CD4-positive, alpha-beta T cell (primary cell): Measurements from ENCODE around the gene CTIF. TPM values are rescaled to one million over a fixed set of nuclear protein-coding genes. Genes with fewer than 3 reads are reported as not detected.

ENCODE experiments used
- ATAC-seq: fragments of 200-7000 bp; cut with Tn5 transposase; one replicate; pipeline ENCODE4 v1.10.0; 2022; ENCODE audit warnings: mild to moderate bottlenecking; ENCODE audit not compliant: poor library complexity
- CTCF ChIA-PET: fragments of 350-600 bp; sonication (Branson Sonifier 250); formaldehyde crosslinking; loops from one replicate; lab custom pipeline; 2021; ENCODE audit warnings: antibody characterized with exemption, inconsistent platforms; lab: Charles Lee
- POLR2A ChIA-PET: fragments of 350-600 bp; sonication (Branson Sonifier 250); formaldehyde crosslinking; loops from one replicate; lab custom pipeline; 2021; ENCODE audit warnings: antibody characterized with exemption, inconsistent platforms; lab: Charles Lee
- DNase-seq, 14 experiments: peaks; one replicate each; pipeline ENCODE4 v3.0.0-alpha.2; 2013 to 2020; ENCODE audit warnings: mixed read lengths in 2 of 14
- H3K27ac ChIP-seq, 2 donors: one replicate each; pipeline versions ENCODE4 v1.5.1 to v1.7.0; 2013; ENCODE audit warnings: low read length in 2 of 2, low read depth in 1 of 2, mild to moderate bottlenecking in 1 of 2
- H3K27me3 ChIP-seq, 2 experiments: 1 replicate in 1 of 2; 2 replicates in 1 of 2; pipeline versions ENCODE4 v1.6.1 to v1.7.0; 2013; ENCODE audit warnings: low read length in 2 of 2, control low read depth in 1 of 2, mild to moderate bottlenecking in 1 of 2, moderate library complexity in 1 of 2; ENCODE audit not compliant: insufficient read depth in 2 of 2, control insufficient read depth in 1 of 2
- H3K36me3 ChIP-seq: one replicate; pipeline ENCODE4 v1.6.1; 2013; ENCODE audit warnings: low read length, control low read depth; ENCODE audit not compliant: insufficient read depth
- H3K4me1 ChIP-seq: one replicate; pipeline ENCODE4 v1.6.1; 2013; ENCODE audit warnings: low read length, control low read depth; ENCODE audit not compliant: insufficient read depth
- H3K4me3 ChIP-seq: one replicate; pipeline ENCODE4 v1.5.1; 2013; ENCODE audit warnings: mild to moderate bottlenecking, low read length, moderate library complexity
- H3K9me3 ChIP-seq, 2 experiments: 1 replicate in 1 of 2; 2 replicates in 1 of 2; pipeline versions ENCODE4 v1.6.1 to v1.7.0; 2013; ENCODE audit warnings: low read length in 2 of 2, mild to moderate bottlenecking in 2 of 2, control low read depth in 1 of 2, moderate library complexity in 1 of 2; ENCODE audit not compliant: control insufficient read depth in 1 of 2, insufficient read depth in 1 of 2
- H3K27ac Mint-ChIP-seq: one replicate; pipeline ENCODE4 v1.8.0; 2020; ENCODE audit warnings: mixed read lengths
- H3K27me3 Mint-ChIP-seq: one replicate; pipeline ENCODE4 v1.8.0; 2021; ENCODE audit warnings: mixed read lengths
- H3K36me3 Mint-ChIP-seq: one replicate; pipeline ENCODE4 v1.8.0; 2021; ENCODE audit warnings: low read depth, mixed read lengths
- H3K4me1 Mint-ChIP-seq: one replicate; pipeline ENCODE4 v1.8.0; 2021; ENCODE audit warnings: low read depth, mixed read lengths
- H3K4me3 Mint-ChIP-seq: one replicate; pipeline ENCODE4 v1.8.0; 2020; ENCODE audit warnings: mild to moderate bottlenecking, mixed read lengths
- H3K9me3 Mint-ChIP-seq: one replicate; pipeline ENCODE4 v1.8.0; 2020; ENCODE audit warnings: mixed read lengths
- intact Hi-C, 2 experiments: fragments of 100-400 bp; cut with DNase I in 1 of 2; cut with micrococcal nuclease in 1 of 2; formaldehyde crosslinking; loops; one replicate each; pipeline versions ENCODE4 v1.15.1 to v1.9.0; 2023 to 2025; cut with DNase I, micrococcal nuclease
- total RNA-seq, 174 experiments: library from RNA in 2 of 174; stranded (reverse) in 2 of 174; gene quantifications; one replicate each; pipeline ENCODE4 v1.2.3 and lab custom pipeline; 2021 to 2026
- TF ChIP-seq, protein P1 (sequence below): fragments of 200-600 bp; IDR thresholded peaks from one replicate; pipeline ENCODE4 v1.8.0; 2022; ENCODE audit warnings: antibody characterized with exemption, mild to moderate bottlenecking

CTIF gene
- total RNA-seq, 2 experiments from 2014 or later = 1.1 to 2.9 TPM

DNA sequence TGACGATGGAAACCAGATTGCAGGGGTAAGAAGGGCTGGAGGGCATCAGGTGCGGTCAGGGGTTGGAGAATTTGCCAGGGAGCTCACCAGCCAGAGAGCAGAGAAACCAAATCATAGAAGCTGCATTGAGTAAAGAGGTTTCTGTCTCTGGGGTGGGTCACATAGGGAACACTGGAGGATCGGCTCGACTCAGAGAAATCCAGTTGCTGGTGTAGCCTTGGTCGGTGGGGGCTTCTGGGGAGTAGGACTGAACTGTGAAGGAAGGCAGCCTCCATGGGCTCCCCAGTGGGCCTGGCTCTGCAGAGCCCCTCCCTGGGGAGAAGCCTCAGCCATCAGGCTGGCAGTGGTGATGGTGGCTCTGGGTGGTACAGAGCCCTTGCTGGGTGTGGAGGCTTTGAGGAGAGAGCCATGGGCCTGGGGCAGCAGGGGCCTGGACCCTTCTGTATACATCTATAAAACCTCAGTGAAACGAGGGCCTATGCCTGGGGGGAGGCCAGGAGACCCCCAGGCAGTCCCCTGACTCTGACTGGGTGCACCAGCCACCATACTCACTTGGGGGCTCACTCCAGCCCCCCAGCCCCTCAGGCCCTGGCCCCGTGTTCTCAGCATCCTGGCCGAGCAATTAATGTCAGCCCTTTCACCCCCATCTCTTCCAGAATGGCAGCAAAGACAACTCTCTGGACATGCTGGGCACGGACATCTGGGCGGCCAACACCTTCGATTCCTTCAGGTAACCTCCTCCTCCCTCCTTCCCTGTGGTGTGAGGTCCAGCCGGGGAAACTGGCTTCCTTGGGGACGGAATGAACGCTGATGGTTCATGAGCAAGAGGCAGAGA lies 124.5 kb downstream of the CTIF start:
- no peaks in the 10 kb centered on the region for H3K36me3 Mint-ChIP-seq
- TF ChIP-seq, protein P1, sequence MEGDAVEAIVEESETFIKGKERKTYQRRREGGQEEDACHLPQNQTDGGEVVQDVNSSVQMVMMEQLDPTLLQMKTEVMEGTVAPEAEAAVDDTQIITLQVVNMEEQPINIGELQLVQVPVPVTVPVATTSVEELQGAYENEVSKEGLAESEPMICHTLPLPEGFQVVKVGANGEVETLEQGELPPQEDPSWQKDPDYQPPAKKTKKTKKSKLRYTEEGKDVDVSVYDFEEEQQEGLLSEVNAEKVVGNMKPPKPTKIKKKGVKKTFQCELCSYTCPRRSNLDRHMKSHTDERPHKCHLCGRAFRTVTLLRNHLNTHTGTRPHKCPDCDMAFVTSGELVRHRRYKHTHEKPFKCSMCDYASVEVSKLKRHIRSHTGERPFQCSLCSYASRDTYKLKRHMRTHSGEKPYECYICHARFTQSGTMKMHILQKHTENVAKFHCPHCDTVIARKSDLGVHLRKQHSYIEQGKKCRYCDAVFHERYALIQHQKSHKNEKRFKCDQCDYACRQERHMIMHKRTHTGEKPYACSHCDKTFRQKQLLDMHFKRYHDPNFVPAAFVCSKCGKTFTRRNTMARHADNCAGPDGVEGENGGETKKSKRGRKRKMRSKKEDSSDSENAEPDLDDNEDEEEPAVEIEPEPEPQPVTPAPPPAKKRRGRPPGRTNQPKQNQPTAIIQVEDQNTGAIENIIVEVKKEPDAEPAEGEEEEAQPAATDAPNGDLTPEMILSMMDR = no peak
- peaks cover 3% of the 10 kb centered on the region for H3K27me3 Mint-ChIP-seq
- Histone ChIP-seq H3K27me3 (no peaks in the 10 kb centered on the region), H3K9me3 (peaks cover 6 to 7% of the 10 kb centered on the region in 2 experiments), H3K4me3 (no peak overlapping the region), H3K27ac (no peak overlapping the region), H3K36me3 (no peaks in the 10 kb centered on the region), H3K4me1 (peaks cover 4% of the 10 kb centered on the region)
- H3K9me3 Mint-ChIP-seq = no peaks in the 10 kb centered on the region
- intact Hi-C loops = loop anchor here in 1 of 2 experiments (10.0 kb wide), 1 partner anchor 219 kb away; no protein-coding TSS in a partner anchor
- no peaks in the 10 kb centered on the region for H3K4me1 Mint-ChIP-seq
- POLR2A ChIA-PET = no interaction called here
- H3K4me3 Mint-ChIP-seq = no peak overlapping the region
- DNase-seq (peak in 1 of 14 experiments; percentile 20), ATAC-seq (no peak)
- no peak overlapping the region for H3K27ac Mint-ChIP-seq
- CTCF ChIA-PET = no interaction called here

DNA sequence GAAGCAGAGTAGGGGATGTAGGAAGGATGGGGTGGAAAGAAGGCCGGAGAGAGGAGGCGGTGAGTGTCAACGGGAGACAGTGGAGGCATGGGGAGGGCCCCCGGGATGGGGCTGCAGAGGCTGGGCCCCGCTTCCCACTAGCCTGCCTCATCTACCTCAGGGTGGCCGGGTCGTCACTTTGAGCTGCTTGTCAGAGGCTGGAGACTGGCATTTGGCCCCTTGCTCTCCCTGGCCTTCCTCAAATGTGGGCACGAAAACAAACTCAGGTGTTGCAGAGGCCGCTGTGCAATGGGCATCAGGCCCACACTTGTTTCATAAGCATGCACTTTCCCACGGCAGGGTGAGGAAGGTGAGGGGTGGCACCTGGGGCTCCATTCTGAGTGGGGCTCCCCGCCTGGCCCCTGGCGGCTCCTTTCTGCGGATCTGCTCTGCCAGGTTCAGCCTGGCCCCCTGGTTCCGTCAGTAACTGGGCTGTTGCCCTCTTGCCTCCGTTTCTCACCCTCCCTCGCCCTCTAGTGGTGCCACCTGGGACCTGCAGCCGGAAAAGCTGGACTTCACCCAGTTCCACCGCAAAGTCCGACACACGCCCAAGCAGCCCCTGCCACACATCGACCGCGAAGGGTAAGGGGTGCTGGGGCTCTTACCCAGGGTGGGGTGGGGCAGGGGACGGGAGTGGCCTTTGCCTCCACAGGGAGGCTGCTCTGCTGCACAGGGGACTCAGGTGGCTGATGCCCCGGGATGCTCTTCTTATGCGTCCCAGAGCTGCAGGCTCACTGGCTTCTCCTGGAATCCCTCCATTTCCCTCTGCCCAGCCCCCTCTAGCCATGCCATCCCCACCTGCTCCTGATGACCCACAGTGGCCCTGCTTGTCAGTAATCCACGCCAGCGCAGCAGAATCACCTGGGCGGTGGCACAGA lies 125.4 kb downstream of the CTIF start:
- Histone ChIP-seq H3K27me3 (no peaks in the 10 kb centered on the region), H3K36me3 (no peaks in the 10 kb centered on the region), H3K4me1 (peaks cover 4% of the 10 kb centered on the region), H3K4me3 (no peak overlapping the region), H3K27ac (no peak overlapping the region), H3K9me3 (peaks cover 5 to 7% of the 10 kb centered on the region in 2 experiments)
- no peaks in the 10 kb centered on the region for H3K4me1 Mint-ChIP-seq
- no peak overlapping the region for H3K4me3 Mint-ChIP-seq
- intact Hi-C loops = loop anchor here in 1 of 2 experiments (2.0 to 10.0 kb wide), 2 partner anchors 185 to 219 kb away; no protein-coding TSS in a partner anchor
- ATAC-seq (no peak), DNase-seq (peak; percentile 24 to 61 (median 40))
- H3K36me3 Mint-ChIP-seq = no peaks in the 10 kb centered on the region
- H3K9me3 Mint-ChIP-seq = no peaks in the 10 kb centered on the region
- CTCF ChIA-PET = interaction anchor here (1.0 kb wide), 1 partner anchor 189 kb away, joined by 6 read pairs; no protein-coding TSS in a partner anchor
- TF ChIP-seq, protein P1 = peak; percentile 65
- peaks cover 3% of the 10 kb centered on the region for H3K27me3 Mint-ChIP-seq
- POLR2A ChIA-PET = no interaction called here
- no peak overlapping the region for H3K27ac Mint-ChIP-seq

DNA sequence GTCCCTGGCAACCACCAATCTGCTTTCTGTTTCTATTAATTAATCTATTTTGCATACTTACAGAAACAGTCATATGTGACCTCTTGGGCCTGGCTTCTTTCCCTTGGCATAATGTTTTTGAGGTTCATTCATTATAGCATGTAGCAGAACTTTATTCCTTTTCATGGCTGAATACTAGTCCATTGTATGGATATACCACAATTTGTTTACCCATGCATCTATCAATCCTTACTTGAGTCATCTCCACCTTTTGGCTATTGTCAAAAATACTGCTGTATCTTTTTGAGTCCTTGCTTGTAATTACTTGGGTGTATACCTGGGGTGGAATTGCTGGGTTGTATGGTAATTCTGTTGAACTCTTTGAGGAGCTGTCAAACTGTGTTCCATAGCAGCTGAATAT lies 126.8 kb downstream of the CTIF start:
- intact Hi-C loops = loop anchor here in 1 of 2 experiments (2.0 to 10.0 kb wide), 2 partner anchors 187 to 221 kb away; no protein-coding TSS in a partner anchor
- ChIA-PET CTCF (no interaction called here), POLR2A (no interaction called here)
- Mint-ChIP-seq H3K9me3 (no peaks in the 10 kb centered on the region), H3K36me3 (no peaks in the 10 kb centered on the region), H3K27ac (no peak overlapping the region), H3K4me3 (no peak overlapping the region), H3K27me3 (peaks cover 3% of the 10 kb centered on the region), H3K4me1 (no peaks in the 10 kb centered on the region)
- H3K4me3 ChIP-seq = no peak overlapping the region
- peaks cover 4% of the 10 kb centered on the region for H3K4me1 ChIP-seq
- no peak overlapping the region for H3K27ac ChIP-seq
- H3K36me3 ChIP-seq = no peaks in the 10 kb centered on the region
- no peaks in the 10 kb centered on the region for H3K27me3 ChIP-seq
- H3K9me3 ChIP-seq = peaks cover 7 to 8% of the 10 kb centered on the region in 2 experiments
- ATAC-seq = no peak
- no peak for DNase-seq
- TF ChIP-seq, protein P1 = no peak
